Measurements from ENCODE around the gene PANX2. TPM values are rescaled to one million over a fixed set of nuclear protein-coding genes. Genes with fewer than 3 reads are reported as not detected.

The PANX2 gene
- total RNA-seq, 4 donors from 2014 or later: 0.40 to 0.83 TPM; not detected in 2

DNA sequence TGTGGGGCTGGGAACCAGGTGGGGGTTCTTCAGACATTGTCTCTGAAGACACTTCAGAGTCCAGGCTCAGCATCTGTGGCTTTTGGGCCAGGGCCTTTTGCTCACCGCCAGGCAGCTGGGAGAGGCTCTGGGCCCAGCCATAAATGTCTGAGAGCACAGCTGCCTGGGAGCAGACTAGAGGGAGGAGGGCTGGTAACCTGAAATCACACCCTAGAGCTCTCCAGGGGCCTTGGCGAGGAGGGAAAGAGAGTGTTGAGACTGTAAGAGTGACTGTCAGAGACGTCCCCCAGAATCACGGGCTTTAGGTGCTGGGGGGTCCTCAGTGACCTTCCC lies 19.3 kb downstream of the PANX2 start:
- DNase-seq (no peak), ATAC-seq (no peak)
- Histone ChIP-seq H3K4me1 (peaks cover 22 to 30% of the 10 kb centered on the region in 2 donors), H3K36me3 (peaks cover 0 to 17% of the 10 kb centered on the region in 2 donors), H3K4me3 (peak overlapping the region; percentile 37 to 43 (median 40)), H3K9me3 (no peaks in the 10 kb centered on the region), H3K27me3 (no peaks in the 10 kb centered on the region), H3K27ac (peak overlapping the region in 3 of 4 donors; percentile 37 to 66 (median 58))
- intact Hi-C loops (cut with DNase I; ENCODE audit: low total_unique reads): loop anchor here (10.0 kb wide), 1 partner anchor 405 kb away; no protein-coding TSS in a partner anchor
- TF ChIP-seq, protein P1, sequence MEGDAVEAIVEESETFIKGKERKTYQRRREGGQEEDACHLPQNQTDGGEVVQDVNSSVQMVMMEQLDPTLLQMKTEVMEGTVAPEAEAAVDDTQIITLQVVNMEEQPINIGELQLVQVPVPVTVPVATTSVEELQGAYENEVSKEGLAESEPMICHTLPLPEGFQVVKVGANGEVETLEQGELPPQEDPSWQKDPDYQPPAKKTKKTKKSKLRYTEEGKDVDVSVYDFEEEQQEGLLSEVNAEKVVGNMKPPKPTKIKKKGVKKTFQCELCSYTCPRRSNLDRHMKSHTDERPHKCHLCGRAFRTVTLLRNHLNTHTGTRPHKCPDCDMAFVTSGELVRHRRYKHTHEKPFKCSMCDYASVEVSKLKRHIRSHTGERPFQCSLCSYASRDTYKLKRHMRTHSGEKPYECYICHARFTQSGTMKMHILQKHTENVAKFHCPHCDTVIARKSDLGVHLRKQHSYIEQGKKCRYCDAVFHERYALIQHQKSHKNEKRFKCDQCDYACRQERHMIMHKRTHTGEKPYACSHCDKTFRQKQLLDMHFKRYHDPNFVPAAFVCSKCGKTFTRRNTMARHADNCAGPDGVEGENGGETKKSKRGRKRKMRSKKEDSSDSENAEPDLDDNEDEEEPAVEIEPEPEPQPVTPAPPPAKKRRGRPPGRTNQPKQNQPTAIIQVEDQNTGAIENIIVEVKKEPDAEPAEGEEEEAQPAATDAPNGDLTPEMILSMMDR (IDR thresholded peaks at IDR 0.05 in 4 of 5, conservative IDR thresholded peaks at IDR 0.05 in 1 of 5): no peak
- TF ChIP-seq POLR2A (IDR thresholded peaks at IDR 0.05): no peak
- in situ Hi-C loops (cut with MboI; ENCODE audit: low sequenced_read_pairs in 4 of 4): no loop called here

DNA sequence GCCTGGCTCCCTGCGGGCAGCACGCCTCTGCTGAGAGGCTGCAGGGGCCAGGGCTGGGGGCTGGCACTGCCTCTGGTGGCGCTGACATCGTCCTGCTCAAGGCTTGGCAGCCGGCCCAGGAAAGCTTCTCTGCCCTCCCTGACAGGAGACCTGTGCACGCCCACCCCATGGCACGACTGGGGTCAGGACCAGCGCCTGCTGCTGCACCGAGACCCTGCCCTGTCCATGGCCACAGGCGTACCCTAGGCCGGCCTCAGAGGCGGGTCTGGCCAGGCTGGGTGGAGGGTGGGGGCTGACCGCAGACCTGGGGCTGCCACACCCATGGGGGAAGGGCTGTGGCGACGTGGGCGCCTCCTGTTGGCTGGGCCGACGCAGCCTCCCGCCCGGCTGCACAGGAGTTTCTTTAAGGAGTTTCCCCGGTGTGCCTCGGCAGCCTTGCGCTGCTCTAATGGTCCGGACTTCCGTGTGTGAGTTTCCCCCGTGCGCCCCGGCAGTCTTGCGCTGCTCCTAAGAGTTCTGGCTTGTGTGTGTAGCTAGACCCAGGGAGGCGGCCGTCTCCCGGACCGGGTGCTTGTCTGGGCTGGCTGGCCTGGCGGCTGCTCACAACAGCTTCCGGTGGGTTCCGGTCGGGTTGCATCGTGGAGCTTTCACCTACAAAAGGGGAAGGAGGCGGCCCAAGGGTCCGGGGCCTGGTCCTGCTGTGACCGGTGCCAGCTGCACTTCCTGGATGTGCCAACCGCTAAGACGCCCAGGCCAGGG lies 19.8 kb downstream of the PANX2 start:
- TF ChIP-seq, protein P1 (IDR thresholded peaks at IDR 0.05 in 4 of 5, conservative IDR thresholded peaks at IDR 0.05 in 1 of 5): no peak
- in situ Hi-C loops (cut with MboI; ENCODE audit: low sequenced_read_pairs in 4 of 4) (no loop called here), intact Hi-C loops (cut with DNase I; ENCODE audit: low total_unique reads) (no loop called here)
- peak in 1 of 2 donors; percentile 48 for DNase-seq
- peak overlapping the region; percentile 37 to 66 (median 50) for H3K27ac ChIP-seq
- peaks cover 22 to 27% of the 10 kb centered on the region in 2 donors for H3K4me1 ChIP-seq
- peak in 1 of 2 donors; percentile 10 for ATAC-seq
- no peaks in the 10 kb centered on the region for H3K27me3 ChIP-seq
- H3K9me3 ChIP-seq: no peaks in the 10 kb centered on the region
- peaks cover 0 to 19% of the 10 kb centered on the region in 2 donors for H3K36me3 ChIP-seq
- H3K4me3 ChIP-seq: peak overlapping the region; percentile 37 to 43 (median 40)

DNA sequence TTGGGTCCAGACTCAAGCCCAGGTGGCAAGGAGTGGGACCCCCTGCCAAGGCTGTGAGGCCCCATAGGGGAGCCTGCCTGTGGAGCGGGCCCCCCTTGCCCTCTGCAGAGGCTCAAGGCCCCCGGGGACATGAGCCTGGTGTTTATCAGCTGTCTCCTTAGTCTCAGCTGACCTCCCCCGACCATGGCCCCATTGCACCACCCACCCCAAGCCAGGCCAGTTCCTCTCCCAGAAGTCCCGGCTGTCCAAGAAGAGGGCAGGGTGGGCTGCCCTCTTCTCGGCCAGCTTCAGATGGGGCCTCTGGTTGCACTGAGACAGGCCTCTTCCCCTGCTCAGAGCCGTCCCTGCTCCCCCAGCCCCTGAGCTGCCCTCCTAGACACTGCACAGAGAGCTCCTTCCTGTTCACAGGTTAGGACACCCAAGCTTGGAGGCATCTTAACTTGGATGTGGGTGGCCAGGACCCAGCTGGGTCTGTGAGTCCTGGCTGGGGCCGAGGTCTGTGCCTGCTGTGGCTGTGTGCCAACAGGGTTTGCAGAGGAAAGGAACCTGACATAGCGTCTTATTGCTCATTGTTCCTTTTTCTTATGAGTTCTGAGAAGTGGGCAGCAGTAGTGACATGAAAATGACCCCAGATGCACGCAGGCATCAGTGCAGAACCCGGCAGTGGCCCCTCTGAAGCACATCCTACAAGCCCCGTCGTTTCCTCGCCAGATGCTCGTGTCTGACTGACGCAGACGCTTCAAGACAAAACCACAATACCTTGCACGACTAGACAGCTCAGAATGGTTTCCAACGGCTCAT lies 20.6 kb downstream of the PANX2 start:
- TF ChIP-seq, protein P1 (IDR thresholded peaks at IDR 0.05 in 4 of 5, conservative IDR thresholded peaks at IDR 0.05 in 1 of 5): no peak
- TF ChIP-seq POLR2A (IDR thresholded peaks at IDR 0.05): no peak
- no peak for ATAC-seq
- Histone ChIP-seq H3K36me3 (peaks cover 0 to 26% of the 10 kb centered on the region in 2 donors), H3K4me1 (peaks cover 22 to 26% of the 10 kb centered on the region in 2 donors), H3K9me3 (no peaks in the 10 kb centered on the region), H3K27me3 (no peaks in the 10 kb centered on the region), H3K27ac (peak overlapping the region in 3 of 4 donors; percentile 37 to 66 (median 58)), H3K4me3 (peak overlapping the region; percentile 37 to 43 (median 40))
- intact Hi-C loops (cut with DNase I; ENCODE audit: low total_unique reads) (no loop called here), in situ Hi-C loops (cut with MboI; ENCODE audit: low sequenced_read_pairs in 4 of 4) (no loop called here)
- DNase-seq: no peak

DNA sequence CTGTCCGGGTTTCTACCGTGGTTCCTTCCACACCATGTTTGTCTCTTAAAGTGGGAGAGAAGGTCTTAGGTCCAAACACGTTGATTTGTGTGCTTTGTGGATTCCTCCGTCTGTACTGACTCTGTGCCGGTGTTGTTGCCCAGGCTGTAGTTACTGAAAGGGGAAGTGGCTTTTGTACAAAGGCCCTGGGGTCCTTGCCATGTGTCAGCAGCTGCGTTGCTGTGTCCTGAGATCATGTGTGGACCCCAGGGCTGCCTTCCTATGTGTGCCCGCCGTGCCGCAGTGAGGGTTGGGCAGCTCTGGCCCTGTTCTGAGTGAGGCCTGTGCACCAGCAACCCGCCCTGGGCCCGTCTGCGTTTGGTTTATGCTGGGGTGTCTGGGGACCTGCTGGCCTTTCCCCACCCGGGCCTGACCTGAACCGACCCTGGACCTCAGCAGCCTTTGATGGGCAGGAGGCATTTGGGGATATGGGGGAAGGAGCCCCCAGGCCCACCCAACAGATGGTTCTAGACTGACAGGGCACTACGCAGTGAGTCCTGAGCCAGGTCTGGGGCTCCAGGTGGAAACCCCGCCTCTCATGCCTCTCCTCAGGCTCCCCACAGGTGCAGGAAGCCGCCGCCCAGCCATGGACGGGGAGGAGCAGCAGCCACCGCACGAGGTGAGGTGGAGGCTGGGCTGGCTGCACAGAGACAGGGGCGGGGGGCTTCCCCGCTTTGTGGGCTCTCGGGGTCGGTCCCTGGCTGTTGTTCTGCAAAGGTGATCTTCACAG lies 22.1 kb downstream of the PANX2 start:
- no peak overlapping the region for H3K27ac ChIP-seq
- no peaks in the 10 kb centered on the region for H3K27me3 ChIP-seq
- H3K4me3 ChIP-seq: no peak overlapping the region
- in situ Hi-C loops (cut with MboI; ENCODE audit: low sequenced_read_pairs in 4 of 4): no loop called here
- intact Hi-C loops (cut with DNase I; ENCODE audit: low total_unique reads): no loop called here
- peaks cover 11 to 15% of the 10 kb centered on the region in 2 donors for H3K4me1 ChIP-seq
- no peaks in the 10 kb centered on the region for H3K9me3 ChIP-seq
- no peak for TF ChIP-seq POLR2A (IDR thresholded peaks at IDR 0.05)
- TF ChIP-seq, protein P1 (IDR thresholded peaks at IDR 0.05 in 4 of 5, conservative IDR thresholded peaks at IDR 0.05 in 1 of 5): no peak
- DNase-seq (no peak), ATAC-seq (no peak)
- H3K36me3 ChIP-seq: peaks cover 0 to 35% of the 10 kb centered on the region in 2 donors

All from gastrocnemius medialis (tissue), 4 donors.